ENCODE results near the gene TBKBP1.

The TBKBP1 gene

DNA sequence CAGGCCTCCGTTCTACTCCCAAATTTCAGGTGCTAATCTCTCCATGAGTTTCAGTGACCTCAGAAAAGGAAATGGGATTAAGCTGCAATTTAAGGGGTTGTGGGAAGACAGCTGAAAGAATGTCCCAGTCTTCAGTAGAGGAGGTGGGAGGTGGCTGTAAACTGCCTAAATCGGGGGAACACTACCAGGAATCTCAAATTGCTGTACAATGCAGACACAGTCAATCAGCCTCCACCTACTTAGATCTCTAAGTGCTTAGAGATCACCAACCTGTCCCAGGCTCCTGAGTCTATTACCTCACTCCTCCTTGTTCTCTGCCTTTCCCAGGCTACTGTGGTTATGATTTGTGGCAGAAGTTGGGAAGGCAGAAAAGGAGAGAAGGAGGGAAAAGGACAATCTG lies 30.7 kb downstream of the TBKBP1 start:
- TF ChIP-seq, protein P1, sequence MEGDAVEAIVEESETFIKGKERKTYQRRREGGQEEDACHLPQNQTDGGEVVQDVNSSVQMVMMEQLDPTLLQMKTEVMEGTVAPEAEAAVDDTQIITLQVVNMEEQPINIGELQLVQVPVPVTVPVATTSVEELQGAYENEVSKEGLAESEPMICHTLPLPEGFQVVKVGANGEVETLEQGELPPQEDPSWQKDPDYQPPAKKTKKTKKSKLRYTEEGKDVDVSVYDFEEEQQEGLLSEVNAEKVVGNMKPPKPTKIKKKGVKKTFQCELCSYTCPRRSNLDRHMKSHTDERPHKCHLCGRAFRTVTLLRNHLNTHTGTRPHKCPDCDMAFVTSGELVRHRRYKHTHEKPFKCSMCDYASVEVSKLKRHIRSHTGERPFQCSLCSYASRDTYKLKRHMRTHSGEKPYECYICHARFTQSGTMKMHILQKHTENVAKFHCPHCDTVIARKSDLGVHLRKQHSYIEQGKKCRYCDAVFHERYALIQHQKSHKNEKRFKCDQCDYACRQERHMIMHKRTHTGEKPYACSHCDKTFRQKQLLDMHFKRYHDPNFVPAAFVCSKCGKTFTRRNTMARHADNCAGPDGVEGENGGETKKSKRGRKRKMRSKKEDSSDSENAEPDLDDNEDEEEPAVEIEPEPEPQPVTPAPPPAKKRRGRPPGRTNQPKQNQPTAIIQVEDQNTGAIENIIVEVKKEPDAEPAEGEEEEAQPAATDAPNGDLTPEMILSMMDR (IDR thresholded peaks at IDR 0.05; ENCODE audit: insufficient read depth, low read length, missing control alignments) = no peak
- POLR2A ChIA-PET = no interaction called here
- H3K4me3 ChIP-seq (ENCODE audit: low read depth, low read length) = no peak overlapping the region
- CTCF ChIA-PET = interaction anchor here (1.4 to 1.8 kb wide), 2 partner anchors 9 to 27 kb away, joined by 3 to 7 read pairs; partner anchors contain the start of gene TBX21
- DNase-seq (ENCODE audit: low read depth, low spot score) = no peak

DNA sequence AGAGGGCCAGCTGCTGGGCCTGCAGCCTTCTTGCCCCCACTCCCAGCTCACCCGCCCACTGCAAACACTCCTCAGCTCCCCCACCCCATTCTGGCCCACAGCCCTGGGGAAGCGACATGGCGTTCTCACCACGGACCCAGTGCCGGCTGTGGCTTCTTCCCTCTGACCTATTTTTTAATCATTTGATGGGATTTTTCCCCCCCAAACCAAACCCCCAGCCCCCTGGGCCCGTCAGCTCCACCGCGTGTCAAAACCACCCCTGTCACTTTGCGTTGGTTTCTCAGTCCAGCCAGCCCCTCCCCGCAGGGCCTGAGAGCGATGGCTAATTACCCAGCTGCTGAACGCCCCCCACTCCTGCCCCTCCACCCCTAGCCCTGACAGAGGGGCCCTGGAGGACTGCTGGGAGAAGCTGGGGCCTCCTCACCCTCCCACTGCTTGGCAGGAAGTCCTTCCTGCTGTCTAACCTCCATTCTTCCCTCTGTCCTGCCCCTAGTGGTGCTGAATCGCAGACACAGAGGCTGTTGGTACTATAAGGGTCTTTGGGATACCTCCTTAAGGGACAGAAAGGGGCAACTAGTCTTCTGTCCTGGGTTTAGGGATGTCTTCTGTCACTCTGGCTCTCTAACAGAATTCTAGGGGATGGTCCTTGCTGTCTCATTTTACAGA lies 31.6 kb downstream of the TBKBP1 start:
- ChIA-PET POLR2A (no interaction called here), CTCF (interaction anchor here (0.6 to 1.8 kb wide), 3 partner anchors 8 to 28 kb away, joined by 3 to 7 read pairs (median 3); partner anchors contain the start of gene TBX21)
- H3K4me3 ChIP-seq (ENCODE audit: low read depth, low read length) = no peak overlapping the region
- no peak for DNase-seq (ENCODE audit: low read depth, low spot score)
- TF ChIP-seq, protein P1 (IDR thresholded peaks at IDR 0.05; ENCODE audit: insufficient read depth, low read length, missing control alignments) = no peak

DNA sequence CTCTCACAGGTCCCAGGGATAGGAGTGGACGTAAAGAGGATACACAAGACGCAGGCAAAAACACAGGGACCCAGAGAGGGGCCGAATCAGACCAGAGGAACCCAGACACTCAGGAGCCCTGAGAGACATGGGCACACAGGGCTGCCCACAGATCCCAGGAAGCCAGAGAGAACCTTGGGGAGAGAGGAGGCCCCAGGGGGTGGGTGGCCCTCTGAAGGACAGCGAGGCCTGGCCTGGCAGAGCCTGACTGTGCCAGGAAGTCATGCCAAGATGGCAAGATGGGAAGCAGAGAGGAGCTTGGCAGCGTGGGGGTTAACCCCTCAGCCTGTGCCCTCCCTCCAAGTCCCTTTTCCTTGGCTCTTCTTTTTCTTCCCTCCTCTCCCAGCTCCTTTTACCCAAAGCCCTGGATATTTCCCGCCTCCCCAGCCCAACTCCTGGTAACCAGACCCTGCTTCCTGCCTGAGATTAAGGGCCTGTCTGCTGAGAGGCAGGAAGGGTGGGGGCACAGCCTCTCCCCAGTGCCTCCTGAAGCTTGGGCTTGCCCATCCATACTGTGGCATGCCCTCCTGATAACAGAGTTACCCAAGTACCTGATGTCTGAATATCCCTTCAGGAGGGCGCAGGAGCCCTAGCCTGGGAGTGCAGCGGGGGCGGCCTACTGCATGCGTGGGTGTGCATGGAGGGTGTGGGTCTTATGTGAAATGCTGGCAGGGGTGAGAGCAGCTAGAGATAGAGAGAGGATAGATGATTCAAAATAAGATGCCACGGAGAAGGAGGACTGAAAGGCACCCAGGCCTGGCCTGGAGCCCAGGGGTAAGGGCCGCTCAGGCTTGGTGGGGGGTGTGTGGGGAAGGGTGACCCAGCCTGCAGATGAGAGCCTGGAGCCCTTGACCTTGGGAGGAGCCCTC lies 33.1 kb downstream of the TBKBP1 start:
- no peak for DNase-seq (ENCODE audit: low read depth, low spot score)
- TF ChIP-seq, protein P1 (IDR thresholded peaks at IDR 0.05; ENCODE audit: insufficient read depth, low read length, missing control alignments) = no peak
- no peak overlapping the region for H3K4me3 ChIP-seq (ENCODE audit: low read depth, low read length)
- POLR2A ChIA-PET = no interaction called here
- CTCF ChIA-PET = interaction anchor here (1.4 to 1.5 kb wide), 2 partner anchors 15 to 29 kb away, joined by 3 read pairs; no protein-coding TSS in a partner anchor

DNA sequence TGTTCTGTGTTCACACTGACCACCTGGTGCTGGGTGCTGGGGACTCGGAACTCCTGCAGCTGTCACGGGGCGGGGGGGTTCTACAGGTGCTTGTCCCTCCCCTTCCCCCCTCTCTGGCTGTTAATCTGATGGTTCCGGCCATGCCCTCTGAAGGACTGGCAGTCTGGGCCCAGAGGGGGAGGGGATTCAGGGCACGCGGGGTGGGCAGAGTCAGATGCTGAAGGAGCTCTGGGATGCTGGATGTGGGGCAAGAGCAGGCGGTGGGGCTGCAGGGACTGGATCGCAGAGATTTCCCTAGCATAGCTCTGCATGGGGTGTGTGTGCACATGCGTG lies 33.7 kb downstream of the TBKBP1 start:
- POLR2A ChIA-PET = no interaction called here
- DNase-seq (ENCODE audit: low read depth, low spot score) = no peak
- CTCF ChIA-PET = interaction anchor here (1.4 to 1.5 kb wide), 2 partner anchors 14 to 30 kb away, joined by 3 read pairs; no protein-coding TSS in a partner anchor
- TF ChIP-seq, protein P1 (IDR thresholded peaks at IDR 0.05; ENCODE audit: insufficient read depth, low read length, missing control alignments) = no peak
- no peak overlapping the region for H3K4me3 ChIP-seq (ENCODE audit: low read depth, low read length)

DNA sequence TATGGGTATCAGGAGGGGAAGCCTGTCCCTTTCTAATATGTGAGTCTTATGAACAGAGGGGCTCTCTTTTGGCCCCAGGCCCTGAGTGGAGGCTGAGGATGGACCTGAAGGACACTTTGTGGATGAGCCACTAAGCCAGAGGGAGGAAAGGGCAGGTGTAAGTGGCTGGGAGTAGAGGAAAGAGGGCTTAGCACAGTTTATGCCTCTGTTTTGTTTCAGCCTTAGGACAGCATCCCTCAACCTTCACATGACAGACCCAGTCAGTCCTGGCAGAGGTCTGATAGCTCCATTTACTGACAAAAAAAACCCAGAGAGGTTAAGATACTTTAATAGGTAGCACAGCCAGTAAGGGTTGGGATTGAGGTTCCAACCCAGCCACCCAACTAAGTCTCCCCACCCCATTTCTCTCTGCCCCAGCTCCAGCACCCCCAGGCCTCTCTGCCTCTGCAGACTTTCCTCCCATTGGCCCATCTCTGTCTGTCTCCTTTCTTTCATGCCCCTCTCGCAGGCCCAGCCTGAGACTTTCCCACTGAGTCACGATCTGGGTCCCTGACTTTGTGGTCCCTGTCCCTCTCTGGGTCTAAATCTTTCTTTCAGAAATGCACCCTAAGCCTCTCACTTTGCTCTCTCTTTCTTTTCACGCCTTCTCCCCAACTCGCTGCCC lies 34.4 kb downstream of the TBKBP1 start:
- POLR2A ChIA-PET = no interaction called here
- CTCF ChIA-PET = interaction anchor here (1.4 to 1.5 kb wide), 2 partner anchors 13 to 30 kb away, joined by 3 read pairs; no protein-coding TSS in a partner anchor
- TF ChIP-seq, protein P1 (IDR thresholded peaks at IDR 0.05; ENCODE audit: insufficient read depth, low read length, missing control alignments) = no peak
- no peak overlapping the region for H3K4me3 ChIP-seq (ENCODE audit: low read depth, low read length)
- DNase-seq (ENCODE audit: low read depth, low spot score) = no peak

Measured in AG04449 (cell line).